Peyer's patch (tissue), 4 donors: Measurements from ENCODE around the gene CNOT8.

Experiments used
- POLR2A ChIP-seq, 2 donors: fragments of 450-650 bp; IDR thresholded peaks; one replicate each; pipeline ENCODE4 v1.5.1; 2017; ENCODE audit warnings: antibody characterized with exemption in 2 of 2, mild to moderate bottlenecking in 2 of 2, moderate library complexity in 2 of 2
- TF ChIP-seq, protein P1 (sequence below), 6 experiments: fragments of 450-650 bp in 4 of 6; fragments of 200-600 bp in 2 of 6; sonication (generic) in 1 of 6; IDR thresholded peaks; one replicate each; pipeline ENCODE4 v1.5.1; 2017 to 2019; ENCODE audit warnings: antibody characterized with exemption in 6 of 6, mild to moderate bottlenecking in 3 of 6, moderate library complexity in 1 of 6

DNA sequence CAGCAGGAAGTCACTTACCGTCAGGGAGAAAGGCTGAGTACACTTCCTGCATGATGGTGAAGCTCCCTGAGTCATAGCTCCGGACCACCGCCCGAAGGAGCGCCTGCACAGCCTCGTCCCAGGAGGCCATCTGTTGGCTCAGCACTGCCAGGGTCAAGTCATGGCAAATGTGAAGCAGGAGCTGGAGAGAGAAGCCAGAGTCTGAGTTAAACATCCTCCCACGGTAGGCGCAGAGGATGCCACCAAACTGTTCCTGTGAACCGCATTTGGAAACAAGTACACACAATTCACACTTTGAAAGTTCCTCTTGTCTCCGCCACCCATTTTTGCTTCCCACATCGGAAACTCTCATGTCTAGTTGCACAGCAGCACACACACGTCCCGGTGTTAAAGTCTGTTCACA is 33.9 kb downstream of the CNOT8 start:
- TF ChIP-seq, protein P1, sequence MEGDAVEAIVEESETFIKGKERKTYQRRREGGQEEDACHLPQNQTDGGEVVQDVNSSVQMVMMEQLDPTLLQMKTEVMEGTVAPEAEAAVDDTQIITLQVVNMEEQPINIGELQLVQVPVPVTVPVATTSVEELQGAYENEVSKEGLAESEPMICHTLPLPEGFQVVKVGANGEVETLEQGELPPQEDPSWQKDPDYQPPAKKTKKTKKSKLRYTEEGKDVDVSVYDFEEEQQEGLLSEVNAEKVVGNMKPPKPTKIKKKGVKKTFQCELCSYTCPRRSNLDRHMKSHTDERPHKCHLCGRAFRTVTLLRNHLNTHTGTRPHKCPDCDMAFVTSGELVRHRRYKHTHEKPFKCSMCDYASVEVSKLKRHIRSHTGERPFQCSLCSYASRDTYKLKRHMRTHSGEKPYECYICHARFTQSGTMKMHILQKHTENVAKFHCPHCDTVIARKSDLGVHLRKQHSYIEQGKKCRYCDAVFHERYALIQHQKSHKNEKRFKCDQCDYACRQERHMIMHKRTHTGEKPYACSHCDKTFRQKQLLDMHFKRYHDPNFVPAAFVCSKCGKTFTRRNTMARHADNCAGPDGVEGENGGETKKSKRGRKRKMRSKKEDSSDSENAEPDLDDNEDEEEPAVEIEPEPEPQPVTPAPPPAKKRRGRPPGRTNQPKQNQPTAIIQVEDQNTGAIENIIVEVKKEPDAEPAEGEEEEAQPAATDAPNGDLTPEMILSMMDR (IDR thresholded peaks at IDR 0.05), result no peak
- TF ChIP-seq POLR2A (IDR thresholded peaks at IDR 0.05), result no peak
